ENCODE data around the gene TBC1D1. TPM values are rescaled to one million over a fixed set of nuclear protein-coding genes. Genes with fewer than 3 reads are reported as not detected.

The TBC1D1 gene
- total and polyA plus RNA-seq, 2 of the 8 experiments (the other 6 are each of a cell fraction or from before 2014, with no cell fraction given) = 96.9 to 162 TPM

DNA sequence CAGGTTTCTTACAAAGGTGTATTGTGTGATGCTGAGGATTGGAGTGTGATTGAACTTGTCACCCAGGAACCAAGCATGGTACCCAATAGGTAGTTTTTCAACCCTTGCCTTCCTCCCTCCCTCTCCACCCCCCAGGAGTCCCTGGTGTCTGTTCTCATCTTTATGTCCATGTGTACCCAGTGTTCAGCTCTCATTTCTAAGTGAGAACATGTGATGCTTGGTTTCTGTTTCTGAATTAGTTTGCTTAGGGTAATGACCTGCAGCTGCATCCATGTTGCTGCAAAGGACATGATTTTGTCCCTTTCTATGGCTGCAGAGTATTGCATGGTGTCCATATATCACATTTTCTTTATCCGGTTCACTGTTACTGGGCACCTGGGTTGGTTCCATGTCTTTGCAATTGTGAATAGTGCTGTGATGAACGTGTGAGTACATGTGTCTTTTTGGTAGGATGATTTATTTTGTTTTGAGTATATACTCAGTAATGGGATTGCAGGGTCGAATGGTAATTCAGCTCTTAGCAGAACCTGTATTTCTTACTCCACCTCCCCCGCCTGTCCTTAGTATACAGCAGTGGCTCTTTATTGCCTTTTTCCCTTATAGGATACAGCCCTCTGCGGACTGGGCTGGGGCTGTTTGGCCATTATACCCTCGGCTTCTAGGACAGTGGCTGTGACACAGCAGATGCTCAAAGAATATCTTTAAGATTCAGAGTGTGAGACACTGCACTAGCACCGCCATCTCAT lies 214.8 kb downstream of the TBC1D1 start:
- DNase-seq (ENCODE audit: low read depth in 1 of 2, low spot score in 2 of 2) = no peak
- Histone ChIP-seq H3K79me2 (ENCODE audit: control insufficient read depth in 1 of 2, insufficient read depth in 2 of 2, low read length in 2 of 2) (no peaks in the 10 kb centered on the region), H3K14ac (ENCODE audit: insufficient read length) (no peak overlapping the region), H3K9ac (replicated peaks in 1 of 4; ENCODE audit: extremely low read depth in 1 of 4, low read depth in 3 of 4, low read length in 3 of 4) (no peak overlapping the region), H3K4me1 (replicated peaks in 1 of 4; ENCODE audit: control insufficient read depth in 3 of 4, insufficient read depth in 4 of 4, low read length in 3 of 4) (peaks cover 0 to 8% (median 0%) of the 10 kb centered on the region in 4 experiments; a peak in 2 of 7 replicates), H3K4me3 (ENCODE audit: extremely low read depth in 1 of 4, insufficient read depth in 2 of 4, low read depth in 3 of 4, low read length in 4 of 4) (no peak overlapping the region), H4K8ac (ENCODE audit: extremely low read depth, insufficient read depth, low read length) (no peak overlapping the region), H4K5ac (ENCODE audit: insufficient read length, low read depth, low read length) (no peak overlapping the region), H3K18ac (ENCODE audit: extremely low read depth, low read length) (no peak overlapping the region), H3K79me1 (ENCODE audit: low read depth, low read length) (no peaks in the 10 kb centered on the region), H2AFZ (ENCODE audit: low read length) (no peak overlapping the region), H3K9me3 (ENCODE audit: insufficient read depth in 2 of 2, low read depth in 1 of 2, low read length in 1 of 2) (no peaks in the 10 kb centered on the region), H2BK120ac (replicated peaks; ENCODE audit: low read depth, low read length) (no peak overlapping the region), H3K23ac (ENCODE audit: insufficient read length) (no peak overlapping the region), H4K20me1 (replicated peaks in 1 of 2; ENCODE audit: control insufficient read depth in 1 of 2, insufficient read depth in 2 of 2, low read length in 2 of 2) (peaks cover 0 to 4% of the 10 kb centered on the region in 2 experiments), H3K4ac (replicated peaks; ENCODE audit: insufficient read length, low read depth, low read length) (no peak overlapping the region), H3K27ac (ENCODE audit: low read depth, low read length) (no peak overlapping the region), H2AK5ac (ENCODE audit: low read depth, low read length) (no peak overlapping the region), H2BK15ac (ENCODE audit: low read length) (no peak overlapping the region), H3K36me3 (ENCODE audit: control insufficient read depth in 2 of 4, insufficient read depth in 4 of 4, low read length in 3 of 4) (peaks cover 4 to 12% (median 8%) of the 10 kb centered on the region in 4 experiments; a peak in 4 of 8 replicates), H3K23me2 (ENCODE audit: low read depth, low read length) (no peaks in the 10 kb centered on the region), H4K91ac (replicated peaks; ENCODE audit: insufficient read length, low read length) (no peak overlapping the region), H2BK5ac (ENCODE audit: low read depth, low read length) (peak overlapping the region; percentile 24; the same call in 1 of the 2 replicates), H3K4me2 (ENCODE audit: insufficient read depth in 1 of 2, low read depth in 2 of 2, low read length in 2 of 2) (no peak overlapping the region), H2BK20ac (ENCODE audit: low read length) (no peak overlapping the region), H3K56ac (replicated peaks; ENCODE audit: insufficient read length, low read depth, low read length) (no peak overlapping the region), H2BK12ac (ENCODE audit: low read depth, low read length) (no peak overlapping the region), H3K27me3 (replicated peaks in 1 of 4; ENCODE audit: control insufficient read depth in 3 of 4, extremely low read depth in 1 of 4, insufficient read depth in 3 of 4, low read length in 3 of 4) (no peaks in the 10 kb centered on the region)
- POLR2A ChIA-PET (ENCODE audit: partially characterized antibody) = interaction anchor here (0.8 kb wide), 1 partner anchor 11 kb away, joined by 3 read pairs; no protein-coding TSS in a partner anchor
- no peak for FAIRE-seq
- 89% methylated on average over 7 of the region's 7 CpGs; no CpG with 5 or more reads in 1 of the 2 experiments for WGBS, 2 experiments (ENCODE audit: extremely low coverage in 1 of 2, insufficient coverage in 1 of 2, insufficient read length in 1 of 2, insufficient replicate concordance in 2 of 2, low coverage in 1 of 2, low lambda C conversion rate in 2 of 2, missing lambda C conversion rate in 1 of 2)
- CTCF ChIA-PET (ENCODE audit: partially characterized antibody) = no interaction called here
- TF ChIP-seq MAFK (IDR thresholded peaks at IDR 0.05; ENCODE audit: low read depth, low read length) (no peak), POLR2AphosphoS5 (IDR thresholded peaks at IDR 0.05; ENCODE audit: low read depth, low read length) (no peak), RAD21 (IDR thresholded peaks at IDR 0.05 in 1 of 2, conservative IDR thresholded peaks at IDR 0.05 in 1 of 2; ENCODE audit: low read depth in 2 of 2, low read length in 2 of 2) (no peak), TCF12 (IDR thresholded peaks at IDR 0.05; ENCODE audit: low read depth, low read length) (no peak), SP4 (IDR thresholded peaks at IDR 0.05; ENCODE audit: low read length) (no peak), SIX5 (IDR thresholded peaks at IDR 0.05; ENCODE audit: low read depth, low read length) (no peak)
- TF ChIP-seq, protein P1, sequence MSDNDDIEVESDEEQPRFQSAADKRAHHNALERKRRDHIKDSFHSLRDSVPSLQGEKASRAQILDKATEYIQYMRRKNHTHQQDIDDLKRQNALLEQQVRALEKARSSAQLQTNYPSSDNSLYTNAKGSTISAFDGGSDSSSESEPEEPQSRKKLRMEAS (IDR thresholded peaks at IDR 0.05) = no peak
